ENCODE results near the gene TMCO2. TPM values are rescaled to one million over a fixed set of nuclear protein-coding genes. Genes with fewer than 3 reads are reported as not detected.

Gene TMCO2
- not detected for total RNA-seq
- polyA plus RNA-seq = not detected
- long read RNA-seq, donor 1 = 0 reads
- long read RNA-seq, donor 2 = 0 reads
- long read RNA-seq, donor 3 = 0 reads
- long read RNA-seq, donor 4 = 0 reads
- long read RNA-seq, donor 5 = 0 reads
- long read RNA-seq, donor 6 = 0 reads
- long read RNA-seq, donor 7 = 0 reads
- long read RNA-seq, donor 8 = 0 reads
- long read RNA-seq, donor 9 = 0 reads
- long read RNA-seq, donor 10 = 0 reads

DNA sequence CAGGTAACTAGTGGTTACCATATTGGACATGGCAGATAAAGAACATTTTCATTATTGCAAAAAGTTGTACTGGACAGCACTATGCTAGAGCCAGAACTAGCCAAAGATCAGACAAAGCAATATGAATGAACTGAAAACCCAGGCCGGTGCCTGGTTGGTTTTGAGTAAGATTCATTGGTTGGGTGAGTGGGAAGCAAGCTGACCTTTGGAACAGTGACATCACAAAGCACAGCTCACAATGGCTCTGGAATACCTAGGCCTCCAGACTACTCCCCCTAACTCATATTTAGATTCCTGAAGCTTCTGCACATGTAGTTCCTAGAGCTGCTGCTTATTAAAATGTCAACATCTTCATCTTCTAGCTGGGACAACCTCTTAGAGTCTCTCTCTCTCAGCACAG is at the start of gene TMCO2:
TMCO2 (plus strand) TSS at position 283 of the 400 bp plus-strand sequence; CDS start at position 340, 57 bp downstream.
- WGBS, 5 donors = 43 to 69% (median 56%) methylated on average over 1 of the region's 1 CpG

DNA sequence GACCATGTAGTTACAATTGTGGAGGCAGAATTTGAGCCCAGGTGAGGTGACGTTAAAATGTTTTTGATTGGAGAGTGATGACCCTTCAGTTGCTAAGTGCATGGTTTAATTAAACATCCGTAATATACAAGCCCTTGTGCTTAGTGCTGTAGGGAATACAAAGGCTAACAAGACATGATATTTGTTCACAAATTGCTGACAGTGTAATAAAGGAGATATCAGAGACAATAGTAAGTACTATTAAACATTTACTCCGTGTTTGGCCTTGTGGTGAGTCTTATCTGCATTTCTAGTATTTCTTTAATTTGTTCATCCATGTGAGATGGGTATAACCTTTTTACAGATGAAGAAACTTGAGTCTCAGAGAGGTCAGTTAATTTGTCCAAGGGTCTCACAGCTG is 48.6 kb upstream of the TMCO2 start:
- Histone ChIP-seq H3K4me1 (peaks cover 0 to 16% (median 6%) of the 10 kb centered on the region in 4 donors), H3K36me3 (peaks cover 4 to 80% (median 55%) of the 10 kb centered on the region in 4 donors), H3K27me3 (no peaks in the 10 kb centered on the region), H3K9me3 (no peaks in the 10 kb centered on the region), H3K4me3 (no peak overlapping the region), H3K27ac (no peak overlapping the region)
- intact Hi-C loops (cut with DNase I; ENCODE audit: low total_unique reads) = no loop called here
- no peak for TF ChIP-seq POLR2AphosphoS5 (IDR thresholded peaks at IDR 0.05)
- no peak for TF ChIP-seq POLR2A (IDR thresholded peaks at IDR 0.05)
- no peak for TF ChIP-seq EP300 (IDR thresholded peaks at IDR 0.05)
- TF ChIP-seq, protein P1, sequence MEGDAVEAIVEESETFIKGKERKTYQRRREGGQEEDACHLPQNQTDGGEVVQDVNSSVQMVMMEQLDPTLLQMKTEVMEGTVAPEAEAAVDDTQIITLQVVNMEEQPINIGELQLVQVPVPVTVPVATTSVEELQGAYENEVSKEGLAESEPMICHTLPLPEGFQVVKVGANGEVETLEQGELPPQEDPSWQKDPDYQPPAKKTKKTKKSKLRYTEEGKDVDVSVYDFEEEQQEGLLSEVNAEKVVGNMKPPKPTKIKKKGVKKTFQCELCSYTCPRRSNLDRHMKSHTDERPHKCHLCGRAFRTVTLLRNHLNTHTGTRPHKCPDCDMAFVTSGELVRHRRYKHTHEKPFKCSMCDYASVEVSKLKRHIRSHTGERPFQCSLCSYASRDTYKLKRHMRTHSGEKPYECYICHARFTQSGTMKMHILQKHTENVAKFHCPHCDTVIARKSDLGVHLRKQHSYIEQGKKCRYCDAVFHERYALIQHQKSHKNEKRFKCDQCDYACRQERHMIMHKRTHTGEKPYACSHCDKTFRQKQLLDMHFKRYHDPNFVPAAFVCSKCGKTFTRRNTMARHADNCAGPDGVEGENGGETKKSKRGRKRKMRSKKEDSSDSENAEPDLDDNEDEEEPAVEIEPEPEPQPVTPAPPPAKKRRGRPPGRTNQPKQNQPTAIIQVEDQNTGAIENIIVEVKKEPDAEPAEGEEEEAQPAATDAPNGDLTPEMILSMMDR (IDR thresholded peaks at IDR 0.05) = no peak
- peak in 1 of 2 donors; percentile 12 for DNase-seq
- WGBS, 5 donors = 33 to 64% (median 61%) methylated on average over 3 of the region's 3 CpGs

More for the DNA sequence above, at the start of gene TMCO2:
- Histone ChIP-seq H3K36me3 (no peaks in the 10 kb centered on the region), H3K4me3 (no peak within 1 kb of the TSS), H3K27ac (no peak within 1 kb of the TSS), H3K9me3 (no peaks in the 10 kb centered on the region), H3K27me3 (no peaks in the 10 kb centered on the region), H3K4me1 (peaks cover 0 to 31% (median 19%) of the 10 kb centered on the region in 4 donors)
- DNase-seq = peak in 1 of 2 donors; percentile 58
- TF ChIP-seq EP300 (IDR thresholded peaks at IDR 0.05) (no peak), POLR2A (IDR thresholded peaks at IDR 0.05) (no peak), POLR2AphosphoS5 (IDR thresholded peaks at IDR 0.05) (no peak)
- TF ChIP-seq, protein P1 (IDR thresholded peaks at IDR 0.05) = no peak
- intact Hi-C loops (cut with DNase I; ENCODE audit: low total_unique reads) = no loop called here

DNA sequence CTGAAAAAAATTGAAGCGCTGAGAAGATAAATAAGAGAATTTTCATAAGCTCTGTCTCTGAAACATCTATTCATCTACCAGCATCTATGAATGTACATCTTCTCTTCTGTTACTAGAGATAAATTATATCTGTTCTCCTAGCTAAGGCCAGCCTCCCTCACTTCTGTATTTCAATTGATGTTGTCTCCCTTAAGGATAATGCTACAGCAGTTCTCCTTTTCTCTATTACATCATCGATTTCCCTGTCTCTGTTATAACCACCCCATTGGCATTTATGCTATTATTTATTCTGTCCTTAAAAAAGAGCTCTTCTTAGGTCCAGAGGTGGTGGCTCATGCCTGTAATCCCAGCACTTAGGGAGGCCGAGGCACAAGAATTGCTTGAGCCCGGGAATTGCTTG is 42.9 kb upstream of the TMCO2 start:
- intact Hi-C loops (cut with DNase I; ENCODE audit: low total_unique reads) = no loop called here
- Histone ChIP-seq H3K27ac (no peak overlapping the region), H3K4me1 (peaks cover 0 to under 1% (median 0%) of the 10 kb centered on the region in 4 donors), H3K4me3 (no peak overlapping the region), H3K9me3 (no peaks in the 10 kb centered on the region), H3K27me3 (no peaks in the 10 kb centered on the region), H3K36me3 (peaks cover 4 to 81% (median 68%) of the 10 kb centered on the region in 4 donors)
- no peak for DNase-seq
- no peak for TF ChIP-seq POLR2A (IDR thresholded peaks at IDR 0.05)
- WGBS, 5 donors = 94 to 97% (median 96%) methylated on average over 4 of the region's 4 CpGs

DNA sequence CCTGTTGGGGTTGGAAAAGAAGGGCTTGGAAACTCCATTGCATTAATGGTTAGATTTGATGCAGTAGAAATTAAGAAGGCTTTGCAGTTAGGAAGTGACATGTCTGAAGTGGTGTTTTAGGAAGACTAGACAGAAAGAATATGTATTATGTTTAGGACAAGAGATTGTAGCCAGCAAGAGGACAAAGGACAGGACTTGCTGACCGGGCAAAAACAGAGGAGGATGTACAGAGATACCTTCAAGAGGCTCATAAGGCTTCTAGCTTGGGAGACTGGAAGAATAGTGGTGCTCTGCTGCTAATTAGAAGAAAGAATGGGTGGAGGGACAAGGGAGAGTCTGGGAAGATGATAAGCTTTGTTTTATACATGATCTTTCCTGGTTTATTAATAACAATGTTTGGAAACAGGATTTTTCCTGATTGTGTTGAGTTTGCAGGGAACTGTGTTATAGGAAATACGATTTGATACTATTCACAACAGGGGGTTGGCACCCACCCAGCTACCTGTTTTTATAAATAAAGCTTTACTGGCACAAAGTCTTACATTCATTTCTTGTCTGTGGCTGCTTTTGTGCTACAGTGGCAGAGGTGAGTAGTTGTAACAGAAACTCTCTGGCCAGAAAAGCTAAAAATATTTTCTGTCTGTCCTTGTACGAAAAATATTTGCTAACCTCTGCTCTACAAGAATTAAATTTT is 37.1 kb upstream of the TMCO2 start:
- Histone ChIP-seq H3K27ac (no peak overlapping the region), H3K4me3 (no peak overlapping the region), H3K9me3 (no peaks in the 10 kb centered on the region), H3K36me3 (peaks cover 4 to 60% (median 58%) of the 10 kb centered on the region in 4 donors), H3K27me3 (no peaks in the 10 kb centered on the region), H3K4me1 (peaks cover 0 to 6% (median 0%) of the 10 kb centered on the region in 4 donors)
- WGBS, 5 donors = 82 to 88% (median 83%) methylated on average over 3 of the region's 3 CpGs
- TF ChIP-seq EP300 (IDR thresholded peaks at IDR 0.05) (no peak), POLR2A (IDR thresholded peaks at IDR 0.05) (no peak), POLR2AphosphoS5 (IDR thresholded peaks at IDR 0.05) (no peak)
- TF ChIP-seq, protein P1 (IDR thresholded peaks at IDR 0.05) = no peak
- no peak for DNase-seq
- intact Hi-C loops (cut with DNase I; ENCODE audit: low total_unique reads) = no loop called here

All from stomach (tissue), 19 donors.